Measurements from ENCODE around the gene AIG1. TPM values are rescaled to one million over a fixed set of nuclear protein-coding genes. Genes with fewer than 3 reads are reported as not detected.
"Not testable (repeated sequence)": the region's sequence is repeated elsewhere in the genome, so short reads cannot be mapped to it uniquely, and the experiment has no call there.

The AIG1 gene
- total RNA-seq, 1 donor from 2014 or later = 31.3 TPM

- H3K4me3 Mint-ChIP-seq = no peak overlapping the region
- no peaks in the 10 kb centered on the region for H3K27me3 Mint-ChIP-seq (ENCODE audit: low read depth)
Observed at GRCh38 chr6:143136647-143137046, 76.0 kb downstream of the AIG1 start.

GRCh38 chr6:143139239-143139784 is 78.6 kb downstream of the AIG1 start:
- DNase-seq (ENCODE audit: low spot score in 2 of 2, unreplicated experiment in 2 of 2) = no peak

More at GRCh38 chr6:143136647-143137046, 76.0 kb downstream of the AIG1 start:
- no peak for TF ChIP-seq CTCF (IDR thresholded peaks at IDR 0.05; ENCODE audit: unreplicated experiment)
- peaks cover 13% of the 10 kb centered on the region for H3K9me3 Mint-ChIP-seq
- no peak overlapping the region for H3K27ac Mint-ChIP-seq
- no peaks in the 10 kb centered on the region for H3K4me1 Mint-ChIP-seq
- peaks cover 27% of the 10 kb centered on the region for H3K36me3 Mint-ChIP-seq
- DNase-seq (ENCODE audit: low spot score in 2 of 2, unreplicated experiment in 2 of 2) = no peak

GRCh38 chr6:143139884-143140283 is 79.2 kb downstream of the AIG1 start:
- H3K4me3 Mint-ChIP-seq; H3K9me3 Mint-ChIP-seq; H3K4me1 Mint-ChIP-seq; H3K27ac Mint-ChIP-seq; DNase-seq (ENCODE audit: low spot score in 2 of 2, unreplicated experiment in 2 of 2); H3K27me3 Mint-ChIP-seq (ENCODE audit: low read depth): not testable (repeated sequence)
- H3K36me3 Mint-ChIP-seq = peaks cover 19% of the 10 kb centered on the region

More at GRCh38 chr6:143139239-143139784, 78.6 kb downstream of the AIG1 start:
- Mint-ChIP-seq H3K27ac (no peak overlapping the region), H3K9me3 (no peaks in the 10 kb centered on the region), H3K4me1 (no peaks in the 10 kb centered on the region), H3K27me3 (ENCODE audit: low read depth) (no peaks in the 10 kb centered on the region), H3K4me3 (no peak overlapping the region), H3K36me3 (peaks cover 19% of the 10 kb centered on the region)
- no peak for TF ChIP-seq CTCF (IDR thresholded peaks at IDR 0.05; ENCODE audit: unreplicated experiment)

- no peaks in the 10 kb centered on the region for H3K4me1 Mint-ChIP-seq
- no peak for TF ChIP-seq CTCF (IDR thresholded peaks at IDR 0.05; ENCODE audit: unreplicated experiment)
- H3K4me3 Mint-ChIP-seq = no peak overlapping the region
- H3K27me3 Mint-ChIP-seq (ENCODE audit: low read depth) = no peaks in the 10 kb centered on the region
- no peak overlapping the region for H3K27ac Mint-ChIP-seq
- peaks cover 19% of the 10 kb centered on the region for H3K36me3 Mint-ChIP-seq
- DNase-seq (ENCODE audit: low spot score in 2 of 2, unreplicated experiment in 2 of 2) = no peak
- H3K9me3 Mint-ChIP-seq = no peaks in the 10 kb centered on the region
Observed at GRCh38 chr6:143140767-143141166, 80.1 kb downstream of the AIG1 start.

- Mint-ChIP-seq H3K4me3 (no peak overlapping the region), H3K36me3 (peaks cover 19% of the 10 kb centered on the region), H3K27ac (no peak overlapping the region), H3K27me3 (ENCODE audit: low read depth) (no peaks in the 10 kb centered on the region), H3K9me3 (no peaks in the 10 kb centered on the region), H3K4me1 (no peaks in the 10 kb centered on the region)
- no peak for TF ChIP-seq CTCF (IDR thresholded peaks at IDR 0.05; ENCODE audit: unreplicated experiment)
- DNase-seq (ENCODE audit: low spot score in 2 of 2, unreplicated experiment in 2 of 2) = no peak
Observed at GRCh38 chr6:143141442-143141841, 80.8 kb downstream of the AIG1 start.

- H3K4me1 Mint-ChIP-seq = no peaks in the 10 kb centered on the region
- H3K27me3 Mint-ChIP-seq (ENCODE audit: low read depth) = no peaks in the 10 kb centered on the region
- no peaks in the 10 kb centered on the region for H3K9me3 Mint-ChIP-seq
- no peak for TF ChIP-seq CTCF (IDR thresholded peaks at IDR 0.05; ENCODE audit: unreplicated experiment)
- no peak overlapping the region for H3K4me3 Mint-ChIP-seq
- no peak for DNase-seq (ENCODE audit: low spot score in 2 of 2, unreplicated experiment in 2 of 2)
- no peaks in the 10 kb centered on the region for H3K36me3 Mint-ChIP-seq
- H3K27ac Mint-ChIP-seq = no peak overlapping the region
Observed at GRCh38 chr6:143146186-143146851, 85.6 kb downstream of the AIG1 start.
